IMR-90 (cell line): ENCODE data around the gene ADRA2C. TPM values are rescaled to one million over a fixed set of nuclear protein-coding genes. Genes with fewer than 3 reads are reported as not detected.

Experiments
- ATAC-seq: fragments of 200-7000 bp; cut with Tn5 transposase; 2 replicates; pipeline ENCODE4 v1.9.1; 2020; ENCODE audit warnings: low read depth, mild to moderate bottlenecking, moderate library complexity
- BruUV-seq: library from RNA; stranded (reverse); fragments of 400-500 nt; replicated peaks from 2 replicates; lab custom pipeline; 2021; lab: Mats Ljungman, UMichigan
- CTCF ChIA-PET: fragments of 300-600 bp; formaldehyde crosslinking; extraction: SDS; loops from one replicate; lab custom pipeline; 2021; ENCODE audit warnings: antibody characterized with exemption; lab: Yijun Ruan, JAX
- POLR2A ChIA-PET: fragments of 300-600 bp; sonication (Branson Sonifier 250); formaldehyde crosslinking; loops from one replicate; lab custom pipeline; 2022; ENCODE audit warnings: antibody characterized with exemption; ENCODE audit not compliant: unreplicated experiment; lab: Charles Lee
- DNase-seq: peaks from one replicate; pipeline ENCODE4 v3.0.0; 2013
- H2AFZ ChIP-seq: replicated peaks from 2 replicates; pipeline ENCODE3; 2013; ENCODE audit warnings: low read length, mild to moderate bottlenecking; ENCODE audit not compliant: poor library complexity
- H2AK5ac ChIP-seq: 2 replicates; pipeline ENCODE4 v1.6.1; 2013; ENCODE audit warnings: low read depth, low read length, inconsistent platforms
- H2AK9ac ChIP-seq: replicated peaks from 2 replicates; pipeline ENCODE3; 2013; ENCODE audit warnings: mild to moderate bottlenecking, low read depth, low read length, moderate library complexity; ENCODE audit not compliant: poor library complexity
- H2BK120ac ChIP-seq: 2 replicates; pipeline ENCODE4 v1.6.1; 2013; ENCODE audit warnings: low read depth, low read length, inconsistent platforms
- H2BK15ac ChIP-seq: 3 replicates; pipeline ENCODE4 v1.6.1; 2013; ENCODE audit warnings: low read depth, low read length, inconsistent platforms
- H2BK20ac ChIP-seq: 2 replicates; pipeline ENCODE4 v1.6.1; 2013; ENCODE audit warnings: low read depth, mild to moderate bottlenecking, inconsistent platforms, low read length, moderate library complexity
- H2BK5ac ChIP-seq: 2 replicates; pipeline ENCODE4 v1.6.1; 2013; ENCODE audit warnings: mild to moderate bottlenecking, low read depth, low read length, inconsistent platforms; ENCODE audit not compliant: poor library complexity, severe bottlenecking
- H3K14ac ChIP-seq: replicated peaks from 2 replicates; pipeline ENCODE4 v1.6.1; 2013; ENCODE audit warnings: low read depth, low read length, inconsistent platforms
- H3K18ac ChIP-seq: 2 replicates; pipeline ENCODE4 v1.6.1; 2013; ENCODE audit warnings: low read depth, low read length, control low read depth
- H3K23ac ChIP-seq: 2 replicates; pipeline ENCODE4 v1.6.1; 2013; ENCODE audit warnings: low read depth, low read length, inconsistent platforms
- H3K27ac ChIP-seq: 2 replicates; pipeline ENCODE4 v1.5.1; 2013; ENCODE audit warnings: mild to moderate bottlenecking, control low read depth, low read length; ENCODE audit not compliant: insufficient read depth
- H3K27me3 ChIP-seq: 2 replicates; pipeline ENCODE4 v1.6.1; 2013; ENCODE audit warnings: low read length; ENCODE audit not compliant: control insufficient read depth, insufficient read depth
- H3K36me3 ChIP-seq: 2 replicates; pipeline ENCODE4 v1.6.1; 2013; ENCODE audit warnings: low read length, mixed read lengths; ENCODE audit not compliant: control insufficient read depth, insufficient read depth
- H3K4ac ChIP-seq: 2 replicates; pipeline ENCODE4 v1.6.1; 2013; ENCODE audit warnings: low read depth, low read length, inconsistent platforms
- H3K4me1 ChIP-seq: 2 replicates; pipeline ENCODE4 v1.6.1; 2013; ENCODE audit warnings: low read length, mixed read lengths; ENCODE audit not compliant: control insufficient read depth, insufficient read depth
- H3K4me2 ChIP-seq: 2 replicates; pipeline ENCODE4 v1.6.1; 2013; ENCODE audit warnings: low read depth, mild to moderate bottlenecking, control low read depth, low read length, moderate library complexity
- H3K4me3 ChIP-seq: 2 replicates; pipeline ENCODE4 v1.5.1; 2013; ENCODE audit warnings: low read depth, mild to moderate bottlenecking, control low read depth, low read length, moderate library complexity; ENCODE audit not compliant: insufficient read depth
- H3K56ac ChIP-seq: 2 replicates; pipeline ENCODE4 v1.6.1; 2013; ENCODE audit warnings: low read length, inconsistent platforms; ENCODE audit not compliant: insufficient read depth; ENCODE audit errors: extremely low read depth
- H3K79me1 ChIP-seq, 2 experiments: 2 replicates each; pipeline ENCODE4 v1.6.1; 2013; ENCODE audit warnings: low read length in 2 of 2, inconsistent platforms in 1 of 2, low read depth in 1 of 2
- H3K9ac ChIP-seq: 2 replicates; pipeline ENCODE4 v1.6.1; 2013; ENCODE audit warnings: low read depth, low read length, control low read depth
- H3K9me1 ChIP-seq: 2 replicates; pipeline ENCODE4 v1.6.1; 2013; ENCODE audit warnings: low read length, inconsistent platforms; ENCODE audit not compliant: insufficient read depth
- H3K9me3 ChIP-seq: 2 replicates; pipeline ENCODE4 v1.6.1; 2013; ENCODE audit warnings: low read length; ENCODE audit not compliant: control insufficient read depth, insufficient read depth
- H4K20me1 ChIP-seq: 2 replicates; pipeline ENCODE4 v1.6.1; 2013; ENCODE audit warnings: low read length, inconsistent platforms; ENCODE audit not compliant: insufficient read depth
- H4K5ac ChIP-seq: 2 replicates; pipeline ENCODE4 v1.6.1; 2013; ENCODE audit warnings: mild to moderate bottlenecking, low read depth, low read length, control low read depth
- H4K8ac ChIP-seq, 2 experiments: 2 replicates each; pipeline ENCODE4 v1.6.1; 2013; ENCODE audit warnings: low read depth in 2 of 2, low read length in 2 of 2, control low read depth in 1 of 2, inconsistent platforms in 1 of 2
- H4K91ac ChIP-seq: 2 replicates; pipeline ENCODE4 v1.6.1; 2013; ENCODE audit warnings: low read depth, low read length, inconsistent platforms; ENCODE audit not compliant: insufficient read depth
- MAZ ChIP-seq: IDR thresholded peaks from 2 replicates; pipeline ENCODE4 v1.6.1; 2012; ENCODE audit warnings: low read depth, mild to moderate bottlenecking, low read length, improper control_type of control experiment, moderate library complexity, borderline replicate concordance
- MXI1 ChIP-seq: IDR thresholded peaks from 2 replicates; pipeline ENCODE4 v1.6.1; 2012; ENCODE audit warnings: low read depth, mild to moderate bottlenecking, low read length, moderate library complexity, borderline replicate concordance
- NFE2L2 ChIP-seq: fragments of 150-350 bp; IDR thresholded peaks from 2 replicates; pipeline ENCODE4 v1.6.1; 2016; ENCODE audit warnings: low read depth, mild to moderate bottlenecking, low read length
- WGBS, 2 experiments: methylation state at CpG; one replicate each; pipeline versions ENCODE4 v1.1.5 to v1.1.7; 2013; ENCODE audit warnings: missing lambda C conversion rate in 2 of 2; ENCODE audit not compliant: insufficient read length in 1 of 2; ENCODE audit errors: extremely low coverage in 2 of 2; 5-methylcytosine and 5-hydroxymethylcytosine counted together
- dilution Hi-C: fragments of 300-500 bp; cut with HindIII; formaldehyde crosslinking; loops from one replicate; pipeline ENCODE4 v1.14.3; 2018; ENCODE audit warnings: low sequenced_read_pairs; ENCODE audit not compliant: unreplicated experiment
- in situ Hi-C: fragments of 300-500 bp; cut with MboI; formaldehyde crosslinking; loops from 3 replicates; pipeline ENCODE4 v1.14.3; 2019; ENCODE audit warnings: low sequenced_read_pairs, inconsistent platforms, mixed read lengths
- intact Hi-C: fragments of 100-400 bp; cut with micrococcal nuclease; formaldehyde crosslinking; loops from 2 replicates; pipeline ENCODE4 v1.10.0; 2022
- polyA plus RNA-seq, 3 experiments: library from polyadenylated mRNA; depleted of rRNA; stranded (reverse); fragments of >200 nt; gene quantifications; 2 replicates each; pipeline ENCODE4 v1.2.3, GENCODE V29; 2012; ENCODE audit warnings: low replicate concordance in 1 of 3
- total RNA-seq: library from RNA; depleted of rRNA; stranded (reverse); fragments of >200 nt; gene quantifications from 2 replicates; pipeline ENCODE4 v1.2.3, GENCODE V29; 2012
- TF ChIP-seq, protein P1 (sequence below): fragments of 150-350 bp; IDR thresholded peaks from 2 replicates; pipeline ENCODE4 v1.6.1; 2017; ENCODE audit warnings: mild to moderate bottlenecking, antibody characterized with exemption, low read length, low read depth

ADRA2C gene
- total and polyA plus RNA-seq, 2 of the 4 experiments (the other 2 are of a cell fraction), result under 0.01 to 0.14 TPM

DNA sequence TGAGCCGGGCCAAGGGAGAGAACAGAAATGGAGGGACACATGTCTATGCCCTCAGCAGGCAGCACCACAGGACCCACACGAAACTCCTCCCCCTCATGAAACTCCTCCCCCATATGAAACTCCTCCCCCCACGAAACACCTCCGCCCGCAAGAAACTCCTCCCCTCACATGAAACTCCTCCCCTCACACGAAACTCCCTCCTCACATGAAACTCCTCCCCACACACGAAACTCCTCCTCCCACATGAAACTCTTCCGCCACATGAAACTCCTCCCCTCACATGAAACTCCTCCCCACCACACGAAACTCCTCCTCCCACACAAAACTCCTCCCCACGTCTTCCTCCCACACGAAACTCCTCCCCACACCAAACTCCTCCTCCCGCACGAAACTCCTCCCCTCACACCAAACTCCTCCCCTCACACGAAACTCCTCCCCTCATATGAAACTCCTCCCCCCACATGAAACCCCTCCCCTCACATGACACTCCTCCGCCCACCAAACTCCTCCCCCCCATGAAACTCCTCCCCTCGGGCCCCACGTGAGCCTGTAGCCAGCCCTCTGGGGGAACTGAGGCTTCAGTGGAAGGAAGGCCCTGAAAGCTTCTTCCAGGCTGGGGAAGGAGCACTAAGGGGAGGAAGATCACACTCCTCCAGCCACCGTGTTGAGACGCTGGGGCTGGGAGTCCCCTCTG is 15.2 kb downstream of the ADRA2C start:
- no peak overlapping the region for H3K9ac ChIP-seq
- intact Hi-C loops, result no loop called here
- H3K4me3 ChIP-seq, result no peak overlapping the region
- ChIA-PET POLR2A (no interaction called here), CTCF (no interaction called here)
- no peaks in the 10 kb centered on the region for H3K36me3 ChIP-seq
- H3K27ac ChIP-seq, result no peak overlapping the region
- ATAC-seq (no peak), DNase-seq (no peak)
- no peak overlapping the region for H2BK20ac ChIP-seq
- H3K9me1 ChIP-seq, result no peaks in the 10 kb centered on the region
- H2AK9ac ChIP-seq, result peak overlapping the region; percentile 24
- H4K5ac ChIP-seq, result no peak overlapping the region
- no peak overlapping the region for H4K91ac ChIP-seq
- H3K4me1 ChIP-seq, result no peaks in the 10 kb centered on the region
- no peak overlapping the region for H2BK15ac ChIP-seq
- H4K20me1 ChIP-seq, result no peaks in the 10 kb centered on the region
- no TSS peak for BruUV-seq
- no peak overlapping the region for H2BK120ac ChIP-seq
- no peaks in the 10 kb centered on the region for H3K79me1 ChIP-seq
- H2AFZ ChIP-seq, result no peak overlapping the region
- peaks cover 5% of the 10 kb centered on the region; the same call in 1 of the 2 replicates for H3K27me3 ChIP-seq
- WGBS, 2 experiments, result 76 to 100% methylated on average over 8 to 9 of the region's 19 CpGs
- H3K4ac ChIP-seq, result no peak overlapping the region
- H4K8ac ChIP-seq, result no peak overlapping the region
- H3K4me2 ChIP-seq, result no peak overlapping the region
- no peak overlapping the region for H3K18ac ChIP-seq
- no peak overlapping the region for H3K23ac ChIP-seq
- no peaks in the 10 kb centered on the region; the same call in 1 of the 2 replicates for H3K9me3 ChIP-seq
- in situ Hi-C loops, result no loop called here
- no peak overlapping the region for H2AK5ac ChIP-seq
- H3K56ac ChIP-seq, result no peak overlapping the region
- TF ChIP-seq MXI1 (no peak), NFE2L2 (no peak), MAZ (no peak)
- TF ChIP-seq, protein P1, sequence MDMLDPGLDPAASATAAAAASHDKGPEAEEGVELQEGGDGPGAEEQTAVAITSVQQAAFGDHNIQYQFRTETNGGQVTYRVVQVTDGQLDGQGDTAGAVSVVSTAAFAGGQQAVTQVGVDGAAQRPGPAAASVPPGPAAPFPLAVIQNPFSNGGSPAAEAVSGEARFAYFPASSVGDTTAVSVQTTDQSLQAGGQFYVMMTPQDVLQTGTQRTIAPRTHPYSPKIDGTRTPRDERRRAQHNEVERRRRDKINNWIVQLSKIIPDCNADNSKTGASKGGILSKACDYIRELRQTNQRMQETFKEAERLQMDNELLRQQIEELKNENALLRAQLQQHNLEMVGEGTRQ, result no peak
- no peak overlapping the region for H3K14ac ChIP-seq
- H2BK5ac ChIP-seq, result no peak overlapping the region
- dilution Hi-C loops, result no loop called here
